Skin of body (tissue), 2 donors: Measurements from ENCODE around the gene STK38L. TPM values are rescaled to one million over a fixed set of nuclear protein-coding genes. Genes with fewer than 3 reads are reported as not detected.

Experiments
- DNase-seq: peaks from one replicate; lab custom pipeline; 2025; lab: John Stamatoyannopoulos, UW
- total RNA-seq: library from RNA; depleted of rRNA; stranded (reverse); fragments of >200 nt; gene quantifications from one replicate; pipeline ENCODE4 v1.2.3, GENCODE V29; 2014

STK38L gene
- total RNA-seq, 1 donor from 2014 or later, result 36.2 TPM

DNA sequence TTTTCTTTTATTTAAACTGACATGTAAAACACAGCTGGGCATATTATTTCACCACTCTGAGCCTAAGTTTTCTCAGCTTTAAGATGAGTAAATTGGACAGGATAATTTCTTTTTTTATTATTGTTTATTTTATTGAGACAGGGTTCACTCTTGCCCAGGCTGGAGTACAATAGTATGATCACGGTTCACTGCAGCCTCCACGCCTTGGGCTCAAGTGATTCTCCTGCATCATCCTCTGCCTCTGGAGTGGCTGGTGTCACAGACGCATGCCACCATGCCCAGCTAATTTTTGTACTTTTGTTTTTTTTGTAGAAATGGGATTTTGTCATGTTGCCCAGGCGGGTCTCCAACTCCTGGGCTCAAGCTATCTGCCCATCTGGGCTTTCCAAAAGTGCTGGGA lies 101.3 kb downstream of the STK38L start:
- DNase-seq, result no peak

DNA sequence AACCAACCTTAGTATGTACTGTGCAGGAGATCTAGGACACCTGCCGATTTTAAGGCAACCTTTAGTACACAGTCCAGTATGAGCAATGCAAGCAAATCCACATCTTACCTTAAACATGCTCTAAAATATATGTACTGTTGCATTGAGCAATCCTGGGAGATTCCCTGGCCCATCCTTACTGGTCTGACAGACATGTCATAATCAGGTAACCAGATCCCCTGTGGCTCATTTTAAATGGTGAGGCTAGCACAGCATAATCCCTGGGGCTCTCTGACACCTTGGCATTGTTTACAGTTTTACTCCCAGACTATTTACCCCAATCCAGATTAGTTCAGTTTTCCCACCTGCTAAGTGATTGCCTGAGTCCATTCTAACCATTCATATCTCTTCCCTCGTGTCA lies 103.7 kb downstream of the STK38L start:
- no peak for DNase-seq

DNA sequence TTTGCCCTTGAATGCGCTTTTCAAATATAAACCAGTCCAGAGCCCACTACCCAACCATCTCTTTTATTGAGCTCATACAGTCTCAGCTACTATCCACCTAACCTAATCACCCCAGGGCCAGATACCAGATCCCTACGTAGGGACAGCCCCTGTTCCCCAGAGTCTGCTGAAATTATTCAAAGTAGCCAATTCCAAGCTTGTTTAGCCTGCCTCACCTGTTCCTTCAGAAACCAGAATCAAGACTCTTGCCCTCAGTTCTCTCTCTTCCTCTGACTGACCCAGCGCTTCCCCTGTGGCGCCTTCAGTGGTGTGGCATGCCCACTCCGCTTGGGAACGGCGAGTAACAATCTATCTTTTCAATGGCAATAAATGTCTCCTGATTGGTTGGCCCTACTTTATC lies 107.4 kb downstream of the STK38L start:
- no peak for DNase-seq

- no peak for DNase-seq
These were observed 111.4 kb downstream of the STK38L start for GRCh38 chr12:27355486-27355885.

DNA sequence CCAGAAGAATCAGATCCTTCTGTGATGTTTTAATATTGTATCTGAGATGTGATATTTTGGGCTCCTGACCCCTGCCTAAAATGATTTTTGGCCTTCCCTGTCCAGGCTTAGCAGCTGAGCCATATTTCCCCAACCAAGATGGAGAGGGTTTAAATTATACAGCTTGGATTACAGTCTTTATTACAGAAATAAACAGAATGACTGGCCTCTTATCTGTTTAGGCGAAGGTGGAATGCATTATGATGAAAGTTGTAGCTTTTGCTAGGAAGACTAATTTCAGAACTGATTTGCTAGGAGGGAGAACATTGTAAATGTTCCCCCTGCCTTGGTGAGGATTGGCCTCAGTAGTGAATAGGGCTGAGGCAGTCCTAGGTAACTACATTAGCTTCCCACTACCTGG lies 111.9 kb downstream of the STK38L start:
- DNase-seq, result no peak

DNA sequence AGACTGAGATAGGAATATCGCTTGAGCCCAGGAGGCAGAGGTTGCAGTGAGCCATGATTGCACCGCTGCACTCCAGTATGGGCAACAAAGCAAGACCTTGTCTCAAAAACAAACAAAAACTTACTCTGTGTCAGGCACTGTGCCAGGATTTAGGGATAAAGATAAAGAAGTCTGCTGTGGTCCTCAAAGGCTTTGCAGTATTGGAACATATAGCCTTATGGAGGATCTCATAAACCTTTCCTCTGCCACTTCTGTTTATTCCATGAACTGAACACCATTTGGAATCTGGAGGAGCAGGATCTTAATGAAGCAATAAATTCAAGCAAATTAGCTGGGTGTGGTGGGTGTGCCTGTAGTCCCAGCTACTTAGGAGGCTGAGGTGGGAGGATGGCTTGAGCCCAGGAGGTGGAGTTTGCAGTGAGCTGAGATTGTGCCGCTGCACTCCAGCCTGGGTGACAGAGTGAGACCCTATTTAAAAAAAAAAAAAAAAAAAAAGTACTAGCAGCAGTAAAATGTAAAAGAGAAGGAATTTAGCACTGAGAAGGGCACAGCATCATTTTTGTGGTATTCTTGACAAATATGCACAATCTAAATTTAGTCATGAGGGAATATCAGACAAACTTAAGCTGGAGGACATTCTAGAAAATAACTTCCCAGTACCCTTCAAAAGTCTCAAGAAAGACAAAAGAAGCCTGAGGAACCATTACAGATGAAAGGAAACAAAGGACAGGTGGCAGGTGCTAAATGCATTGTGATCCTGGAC lies 115.7 kb downstream of the STK38L start:
- DNase-seq, result no peak

- no peak for DNase-seq
These were observed 117.3 kb downstream of the STK38L start for GRCh38 chr12:27361372-27361771.

- no peak for DNase-seq
These were observed 122.5 kb downstream of the STK38L start for GRCh38 chr12:27366621-27367020.

GRCh38 chr12:27367078-27367477 lies 123.0 kb downstream of the STK38L start:
- no peak for DNase-seq

Other genes with a start within 250 kb of the STK38L start
- 45.9 TPM for gene TM7SF3, start 229.9 kb upstream of the STK38L start, total RNA-seq
- 54.2 TPM for gene MED21, start 221.7 kb upstream of the STK38L start, total RNA-seq
- gene C12orf71, start 161.7 kb upstream of the STK38L start, total RNA-seq, result not detected
- 3.7 TPM for gene BMAL2, start 88.5 kb downstream of the STK38L start, total RNA-seq
- gene SMCO2, start 202.4 kb downstream of the STK38L start, total RNA-seq, result not detected